ENCODE data around the gene KLHL14.
"Not testable (repeated sequence)": the region's sequence is repeated elsewhere in the genome, so short reads cannot be mapped to it uniquely, and the experiment has no call there.

The KLHL14 gene

GRCh38 chr18:32637659-32638058 is 135.2 kb downstream of the KLHL14 start:
- not testable (repeated sequence) for DNase-seq (ENCODE audit: low spot score)

GRCh38 chr18:32637226-32637625 is 135.6 kb downstream of the KLHL14 start:
- DNase-seq (ENCODE audit: low spot score) = no peak

GRCh38 chr18:32634876-32635431 is 137.9 kb downstream of the KLHL14 start:
- no peak for DNase-seq (ENCODE audit: low spot score)

GRCh38 chr18:32629981-32630700 is 142.7 kb downstream of the KLHL14 start:
- no peak for DNase-seq (ENCODE audit: low spot score)

GRCh38 chr18:32629292-32629691 is 143.5 kb downstream of the KLHL14 start:
- no peak for DNase-seq (ENCODE audit: low spot score)

- DNase-seq (ENCODE audit: low spot score) = no peak
These were observed 148.6 kb downstream of the KLHL14 start for GRCh38 chr18:32624182-32624723.

GRCh38 chr18:32623563-32623962 is 149.3 kb downstream of the KLHL14 start:
- no peak for DNase-seq (ENCODE audit: low spot score)
